HG03025 (cell line): ENCODE measurements around the gene TXN.
"Not testable (repeated sequence)": the region's sequence is repeated elsewhere in the genome, so short reads cannot be mapped to it uniquely, and the experiment has no call there.

Experiments
- ATAC-seq: cut with Tn5 transposase; IDR thresholded peaks from one replicate; pipeline ENCODE4 v1.9.1; 2021; ENCODE audit warnings: mild to moderate bottlenecking, moderate library complexity; ENCODE audit not compliant: unreplicated experiment, low FRiP score

TXN gene

DNA sequence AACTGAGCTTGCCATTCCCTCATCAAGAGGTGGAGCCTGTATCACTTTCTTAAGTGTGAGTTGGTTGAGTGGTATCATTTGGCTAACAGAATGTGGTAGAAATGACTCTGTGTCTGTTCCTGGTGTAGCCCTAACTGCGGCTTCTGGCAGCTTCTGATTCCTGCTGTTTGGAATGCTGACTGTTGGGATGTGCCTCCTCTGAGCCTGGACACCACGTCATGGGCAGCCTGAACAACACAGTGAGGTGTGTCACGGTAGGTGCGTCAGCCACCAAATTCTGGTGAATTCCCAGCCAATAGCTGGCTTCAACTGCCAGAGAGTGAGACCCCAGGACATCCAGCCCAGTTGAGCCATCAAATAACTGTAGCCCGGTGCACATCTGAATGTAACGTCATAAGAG lies 42.2 kb downstream of the TXN start:
- no peak for ATAC-seq

DNA sequence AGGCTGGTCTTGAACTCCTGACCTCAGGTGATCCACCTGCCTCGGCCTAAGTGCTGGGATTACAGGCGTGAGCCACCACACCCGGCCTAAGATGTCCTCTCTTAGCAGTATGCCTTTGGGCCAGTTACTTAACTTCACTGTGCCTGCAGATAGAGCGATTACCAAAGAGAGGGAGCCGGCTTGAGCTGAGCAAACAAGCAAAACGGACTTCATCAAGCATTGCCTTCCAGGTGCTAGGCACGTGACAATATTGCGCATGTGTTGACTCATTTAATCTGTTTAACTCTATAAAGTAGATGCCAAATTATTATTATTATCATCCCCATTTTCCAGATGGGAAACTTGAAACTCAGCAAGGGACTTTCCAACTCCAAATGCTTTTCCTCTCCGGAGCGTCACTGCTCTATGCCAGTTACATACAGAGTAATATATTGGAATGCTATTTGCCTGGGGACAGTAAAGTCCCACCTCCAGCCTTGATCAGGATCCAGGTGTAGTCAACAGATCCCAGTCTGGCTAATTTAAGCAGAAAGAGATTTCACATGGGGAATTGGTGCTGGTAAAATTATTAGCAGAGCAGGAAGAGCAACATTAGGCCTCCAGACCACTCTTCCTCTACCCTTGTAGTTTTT lies 42.8 kb downstream of the TXN start:
- ATAC-seq = no peak

DNA sequence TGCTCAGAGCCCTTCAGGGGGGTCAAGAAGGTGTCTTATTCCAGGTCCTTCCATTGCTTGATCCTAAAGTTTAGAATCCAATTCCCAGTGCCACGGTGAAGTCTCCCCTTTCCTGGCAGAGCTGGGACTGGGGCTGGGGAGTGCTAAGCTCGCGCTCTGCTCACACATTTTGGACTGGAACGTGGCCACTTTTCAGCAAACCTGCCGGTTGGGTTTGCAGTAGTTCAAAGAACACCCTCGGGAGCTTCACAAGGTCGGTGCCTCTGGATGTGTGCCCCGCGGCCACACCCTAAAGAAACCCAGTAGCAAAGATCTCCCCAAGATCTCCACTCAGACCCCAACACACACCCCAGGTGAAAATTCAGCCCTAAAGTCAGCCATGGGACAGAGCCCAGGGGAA lies 48.3 kb downstream of the TXN start, which contains the start of gene C9orf152:
Gene C9orf152 (minus strand): TSS at position 129 of the 400 bp plus-strand sequence. CDS start 580 bp downstream, outside the sequence.
- no peak for ATAC-seq

GRCh38 chr9:110207071-110207641 lies 49.2 kb downstream of the TXN start:
- no peak for ATAC-seq

DNA sequence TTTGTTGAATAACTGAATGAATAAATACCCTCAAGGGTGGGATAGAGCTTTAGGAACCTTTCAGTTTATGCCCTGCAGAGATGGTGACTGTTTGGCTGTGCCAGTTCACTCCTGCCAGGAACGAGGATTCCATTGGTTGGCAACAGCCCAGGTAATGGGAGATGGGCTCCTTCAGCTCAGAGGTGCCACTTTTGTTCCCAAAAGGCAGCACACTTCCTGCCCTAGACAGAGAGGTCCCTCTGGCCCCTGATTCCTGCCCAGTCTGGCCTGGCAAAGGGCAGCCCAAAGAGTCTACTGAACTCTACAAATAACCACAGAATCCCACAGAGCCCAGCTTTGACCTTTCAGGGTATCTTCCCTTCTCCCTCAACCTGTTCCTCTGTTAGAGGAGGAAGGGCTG lies 49.9 kb downstream of the TXN start:
- ATAC-seq = no peak

DNA sequence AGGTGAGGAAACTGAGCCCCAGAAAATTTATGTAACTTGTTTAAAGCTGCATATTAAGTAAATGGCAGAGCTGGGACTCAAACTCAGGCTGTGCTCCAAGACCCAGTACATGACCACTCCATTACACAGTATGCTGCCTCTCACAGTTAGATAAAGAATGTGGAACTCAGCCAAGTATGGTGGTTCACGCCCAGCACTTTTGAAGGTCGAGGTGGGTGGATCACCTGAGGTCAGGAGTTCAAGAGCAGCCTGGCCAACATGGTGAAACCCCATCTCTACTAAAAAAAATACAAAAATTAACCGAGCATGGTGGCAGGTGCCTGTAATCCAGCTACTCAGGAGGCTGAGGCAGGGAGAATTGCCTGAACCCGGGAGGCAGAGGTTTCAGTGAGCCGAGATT lies 50.7 kb downstream of the TXN start:
- ATAC-seq = not testable (repeated sequence)

GRCh38 chr9:110202232-110202631 lies 54.1 kb downstream of the TXN start:
- no peak for ATAC-seq

DNA sequence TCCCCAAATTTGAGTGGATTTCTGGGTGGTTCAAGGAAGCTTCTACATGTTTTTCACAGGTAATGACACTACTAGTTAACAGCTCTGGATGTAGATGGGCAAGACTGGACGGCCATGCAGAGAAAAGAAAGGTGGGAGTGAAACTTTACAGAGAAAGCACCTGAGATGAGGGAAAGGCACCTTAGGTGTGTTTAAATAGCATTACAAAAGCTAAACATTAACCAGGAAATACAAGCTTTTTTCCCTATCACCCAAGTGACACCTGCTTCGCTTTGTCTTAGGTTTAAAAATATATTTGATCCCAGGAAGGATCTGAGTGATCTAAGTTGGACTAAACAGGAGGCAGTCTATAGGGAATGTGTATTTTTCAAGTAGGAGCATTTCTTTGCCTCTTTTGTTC lies 56.7 kb downstream of the TXN start:
- ATAC-seq = no peak

DNA sequence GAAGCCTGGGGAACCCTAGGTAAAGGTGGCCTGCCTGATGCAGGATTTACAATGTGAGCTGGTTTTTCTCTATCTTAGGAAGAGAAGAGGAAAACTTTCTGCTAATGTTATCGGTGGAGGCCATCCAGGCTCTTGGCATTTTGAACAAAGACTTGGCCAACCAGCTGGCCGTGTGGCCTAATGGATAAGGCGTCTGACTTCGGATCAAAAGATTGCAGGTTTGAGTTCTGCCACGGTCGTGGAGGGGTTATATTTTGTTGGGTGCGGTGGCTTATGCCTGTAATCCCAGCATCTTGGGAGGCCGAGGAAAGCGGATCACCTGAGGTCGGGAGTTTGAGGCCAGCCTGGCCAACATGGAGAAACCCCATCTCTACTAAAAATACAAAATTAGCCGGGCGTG lies 58.0 kb downstream of the TXN start:
- ATAC-seq = no peak

- no peak for ATAC-seq
Measured at GRCh38 chr9:110197330-110198187, 58.7 kb downstream of the TXN start.

DNA sequence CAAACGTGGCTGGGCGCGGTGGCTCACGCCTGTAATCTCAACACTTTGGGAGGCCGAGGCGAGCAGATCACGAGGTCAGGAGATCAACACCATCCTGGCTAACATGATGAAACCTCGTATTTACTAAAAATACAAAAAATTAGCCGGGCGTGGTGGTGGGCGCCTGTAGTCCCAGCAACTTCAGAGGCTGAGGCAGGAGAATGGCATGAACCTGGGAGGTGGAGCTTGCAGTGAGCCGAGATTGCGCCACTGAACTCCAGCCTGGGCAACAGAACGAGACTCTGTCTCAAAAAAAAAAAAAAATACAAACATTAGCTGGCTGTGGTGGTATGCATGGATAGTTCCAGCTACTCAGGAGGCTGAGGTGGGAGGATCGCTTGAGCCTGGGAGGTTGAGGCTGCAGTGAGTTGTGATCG lies 60.2 kb downstream of the TXN start:
- ATAC-seq = not testable (repeated sequence)
